Measurements from ENCODE around the gene CABP7. TPM values are rescaled to one million over a fixed set of nuclear protein-coding genes. Genes with fewer than 3 reads are reported as not detected.

CABP7 gene
- total RNA-seq, 1 donor from 2014 or later, result not detected

DNA sequence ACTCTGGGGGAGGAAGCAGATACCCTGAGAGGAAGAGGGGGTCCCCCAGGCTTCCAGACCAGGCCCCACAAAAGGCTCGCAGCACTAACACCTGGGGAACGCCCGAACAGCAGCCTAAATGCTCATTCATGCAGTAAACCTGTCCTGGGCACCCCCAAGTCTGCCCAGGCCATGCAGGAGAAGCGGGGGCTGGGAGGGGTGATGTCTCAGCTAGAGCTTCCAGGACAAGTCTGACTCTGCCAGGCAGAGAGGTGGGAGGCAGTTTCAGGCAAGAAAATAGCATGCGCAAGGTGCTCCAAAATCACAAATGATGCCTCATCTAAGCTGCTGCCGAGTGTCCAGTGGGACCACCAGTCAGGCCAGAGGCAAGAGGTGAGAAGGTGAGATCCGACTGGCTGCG, 14.6 kb downstream of the CABP7 start:
- no peak overlapping the region for H3K27ac Mint-ChIP-seq (ENCODE audit: unreplicated experiment)
- H3K27me3 Mint-ChIP-seq (ENCODE audit: unreplicated experiment), result no peaks in the 10 kb centered on the region
- H3K4me1 Mint-ChIP-seq (ENCODE audit: unreplicated experiment), result no peaks in the 10 kb centered on the region
- H3K9me3 Mint-ChIP-seq (ENCODE audit: unreplicated experiment), result no peaks in the 10 kb centered on the region
- H3K4me3 Mint-ChIP-seq (ENCODE audit: unreplicated experiment), result no peak overlapping the region
- DNase-seq (ENCODE audit: extremely low spot score, unreplicated experiment), result no peak
- H3K36me3 Mint-ChIP-seq (ENCODE audit: unreplicated experiment), result peaks cover 11% of the 10 kb centered on the region
- no peak for TF ChIP-seq CTCF (IDR thresholded peaks at IDR 0.05)

GRCh38 chr22:29734838-29735237, 15.0 kb downstream of the CABP7 start:
- DNase-seq (ENCODE audit: extremely low spot score, unreplicated experiment), result no peak
- Mint-ChIP-seq H3K36me3 (ENCODE audit: unreplicated experiment) (peaks cover 11% of the 10 kb centered on the region), H3K27ac (ENCODE audit: unreplicated experiment) (no peak overlapping the region), H3K4me3 (ENCODE audit: unreplicated experiment) (no peak overlapping the region), H3K4me1 (ENCODE audit: unreplicated experiment) (no peaks in the 10 kb centered on the region), H3K9me3 (ENCODE audit: unreplicated experiment) (no peaks in the 10 kb centered on the region), H3K27me3 (ENCODE audit: unreplicated experiment) (no peaks in the 10 kb centered on the region)
- TF ChIP-seq CTCF (IDR thresholded peaks at IDR 0.05), result no peak

- Mint-ChIP-seq H3K9me3 (ENCODE audit: unreplicated experiment) (no peaks in the 10 kb centered on the region), H3K27ac (ENCODE audit: unreplicated experiment) (no peak overlapping the region), H3K4me1 (ENCODE audit: unreplicated experiment) (no peaks in the 10 kb centered on the region), H3K36me3 (ENCODE audit: unreplicated experiment) (peaks cover 11% of the 10 kb centered on the region), H3K4me3 (ENCODE audit: unreplicated experiment) (no peak overlapping the region), H3K27me3 (ENCODE audit: unreplicated experiment) (no peaks in the 10 kb centered on the region)
- no peak for DNase-seq (ENCODE audit: extremely low spot score, unreplicated experiment)
- no peak for TF ChIP-seq CTCF (IDR thresholded peaks at IDR 0.05)
Measured at GRCh38 chr22:29735416-29735815, 15.6 kb downstream of the CABP7 start.

DNA sequence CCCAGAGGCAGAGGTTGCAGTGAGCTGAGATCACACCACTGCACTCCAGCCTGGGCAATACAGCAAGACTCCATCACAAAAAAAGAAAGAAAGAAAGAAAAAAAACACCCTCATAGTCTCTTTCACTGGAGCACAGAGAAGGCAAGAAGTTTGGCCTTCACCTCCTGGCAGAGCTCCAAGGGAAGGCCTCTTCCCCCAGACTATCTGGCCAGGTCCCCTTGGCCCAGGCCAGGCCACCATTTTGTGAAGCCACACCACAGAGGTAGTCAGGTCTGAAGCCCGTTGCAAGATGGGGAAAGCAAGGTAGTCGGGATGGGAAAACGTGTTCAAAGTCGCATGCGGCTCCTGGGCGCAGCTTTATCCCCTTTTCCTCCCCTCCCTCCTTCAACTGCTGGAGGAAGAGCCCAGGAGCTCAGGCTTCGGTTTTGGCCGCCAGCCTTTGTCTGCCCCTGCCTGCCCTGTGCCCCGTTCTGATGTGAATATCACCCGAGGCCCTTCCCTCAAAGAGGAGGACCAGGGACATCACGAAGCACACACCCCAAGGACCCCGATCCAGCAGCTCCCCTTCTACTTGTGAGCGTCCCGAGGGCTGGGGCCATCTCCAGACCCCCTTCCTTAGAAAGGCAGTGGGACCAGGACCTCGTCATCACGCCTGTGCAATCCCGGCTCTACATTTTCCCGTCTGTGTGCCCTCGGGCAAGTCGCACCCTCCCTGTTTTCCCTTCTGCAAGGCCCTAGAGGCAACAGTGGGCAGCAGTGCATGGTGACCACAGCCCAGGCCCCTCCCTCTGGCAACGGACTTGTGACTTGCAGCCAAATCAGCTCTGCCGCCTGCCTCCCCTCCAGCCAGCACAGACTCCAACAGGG, 17.7 kb downstream of the CABP7 start:
- H3K4me3 Mint-ChIP-seq (ENCODE audit: unreplicated experiment), result no peak overlapping the region
- H3K36me3 Mint-ChIP-seq (ENCODE audit: unreplicated experiment), result peaks cover 10% of the 10 kb centered on the region
- H3K27me3 Mint-ChIP-seq (ENCODE audit: unreplicated experiment), result no peaks in the 10 kb centered on the region
- H3K9me3 Mint-ChIP-seq (ENCODE audit: unreplicated experiment), result no peaks in the 10 kb centered on the region
- no peak for DNase-seq (ENCODE audit: extremely low spot score, unreplicated experiment)
- H3K4me1 Mint-ChIP-seq (ENCODE audit: unreplicated experiment), result no peaks in the 10 kb centered on the region
- H3K27ac Mint-ChIP-seq (ENCODE audit: unreplicated experiment), result no peak overlapping the region
- TF ChIP-seq CTCF (IDR thresholded peaks at IDR 0.05), result no peak

GRCh38 chr22:29738118-29738815, 18.5 kb downstream of the CABP7 start:
- no peak overlapping the region for H3K27ac Mint-ChIP-seq (ENCODE audit: unreplicated experiment)
- H3K36me3 Mint-ChIP-seq (ENCODE audit: unreplicated experiment), result peaks cover 11% of the 10 kb centered on the region
- no peak for TF ChIP-seq CTCF (IDR thresholded peaks at IDR 0.05)
- no peak overlapping the region for H3K4me3 Mint-ChIP-seq (ENCODE audit: unreplicated experiment)
- H3K4me1 Mint-ChIP-seq (ENCODE audit: unreplicated experiment), result no peaks in the 10 kb centered on the region
- H3K27me3 Mint-ChIP-seq (ENCODE audit: unreplicated experiment), result no peaks in the 10 kb centered on the region
- DNase-seq (ENCODE audit: extremely low spot score, unreplicated experiment), result no peak
- no peaks in the 10 kb centered on the region for H3K9me3 Mint-ChIP-seq (ENCODE audit: unreplicated experiment)
